Stomach (tissue), 9 donors: ENCODE results near the gene APOL3. TPM values are rescaled to one million over a fixed set of nuclear protein-coding genes. Genes with fewer than 3 reads are reported as not detected.

ENCODE experiments used
- DNase-seq, 2 donors: peaks; one replicate each; pipeline versions ENCODE4 v3.0.0 to v3.0.0-alpha.2; 2013 to 2019
- H3K27ac ChIP-seq, 5 donors: fragments of 200-600 bp in 4 of 5; sonication (generic) in 4 of 5; one replicate each; pipeline ENCODE4 v1.5.1; 2013 to 2019; ENCODE audit warnings: mild to moderate bottlenecking in 1 of 5, moderate library complexity in 1 of 5
- H3K27me3 ChIP-seq, 3 donors: fragments of 200-600 bp; sonication (generic); one replicate each; pipeline ENCODE4 v1.5.1; 2017 to 2019; ENCODE audit warnings: mixed run types in 1 of 3
- H3K36me3 ChIP-seq, 4 donors: fragments of 200-600 bp; sonication (generic); 1 replicate in 3 of 4; 2 replicates in 1 of 4; pipeline ENCODE4 v1.5.1; 2016 to 2019
- H3K4me1 ChIP-seq, 4 donors: fragments of 200-600 bp; sonication (generic); one replicate each; pipeline ENCODE4 v1.5.1; 2016 to 2019
- H3K4me3 ChIP-seq, 4 donors: fragments of 200-600 bp; sonication (generic) in 3 of 4; one replicate each; pipeline ENCODE4 v1.5.1; 2016 to 2019; ENCODE audit warnings: mild to moderate bottlenecking in 1 of 4
- H3K9me3 ChIP-seq, 4 donors: fragments of 200-600 bp; sonication (generic); one replicate each; pipeline ENCODE4 v1.5.1; 2016 to 2019
- EP300 ChIP-seq: sonication (generic); formaldehyde crosslinking; IDR thresholded peaks from one replicate; pipeline ENCODE4 v1.6.1; 2017; ENCODE audit warnings: antibody characterized with exemption
- POLR2A ChIP-seq, 4 donors: fragments of 450-650 bp; IDR thresholded peaks; one replicate each; pipeline ENCODE4 v1.6.1; 2016; ENCODE audit warnings: antibody characterized with exemption in 4 of 4, control low read depth in 2 of 4, mild to moderate bottlenecking in 1 of 4, moderate library complexity in 1 of 4
- POLR2AphosphoS5 ChIP-seq, 3 donors: sonication (generic); formaldehyde crosslinking; IDR thresholded peaks; one replicate each; pipeline ENCODE4 v1.6.1; 2016; ENCODE audit warnings: antibody characterized with exemption in 3 of 3
- WGBS, 5 donors: extraction: QIAGEN DNeasy Blood & Tissue Kit in 3 of 5; methylation state at CpG; one replicate each; pipeline versions ENCODE4 v1.1.5 to v1.1.7; 2013 to 2018; 5-methylcytosine and 5-hydroxymethylcytosine counted together
- intact Hi-C: fragments of 100-400 bp; cut with DNase I; formaldehyde crosslinking; loops from one replicate; pipeline ENCODE4 v1.15.1; 2023; ENCODE audit warnings: low total_unique reads
- polyA plus RNA-seq, 3 donors: library from polyadenylated mRNA; stranded (reverse); fragments of 200-250 nt; gene quantifications; one replicate each; pipeline ENCODE4 v1.2.3, GENCODE V29; 2013
- total RNA-seq, 5 donors: library from RNA; depleted of rRNA; stranded (reverse); fragments of >200 nt; gene quantifications; one replicate each; pipeline versions ENCODE4 v1.1.0 to v1.2.3, GENCODE V29; 2014 to 2016
- TF ChIP-seq, protein P1 (sequence below), 7 experiments: fragments of 450-650 bp in 4 of 7; fragments of 200-600 bp in 3 of 7; sonication (generic) in 3 of 7; IDR thresholded peaks; one replicate each; pipeline ENCODE4 v1.5.1; 2016 to 2019; ENCODE audit warnings: antibody characterized with exemption in 7 of 7, control low read depth in 2 of 7, mild to moderate bottlenecking in 1 of 7
- donor health status: healthy with polysubstance abuse.
- donor health status: Bipolar disorder and iron deficiency.
- donor health status: healthy.

The APOL3 gene
- total and polyA plus RNA-seq, 8 donors: 2.9 to 29.9 (median 15.6) TPM; not detected in 1

DNA sequence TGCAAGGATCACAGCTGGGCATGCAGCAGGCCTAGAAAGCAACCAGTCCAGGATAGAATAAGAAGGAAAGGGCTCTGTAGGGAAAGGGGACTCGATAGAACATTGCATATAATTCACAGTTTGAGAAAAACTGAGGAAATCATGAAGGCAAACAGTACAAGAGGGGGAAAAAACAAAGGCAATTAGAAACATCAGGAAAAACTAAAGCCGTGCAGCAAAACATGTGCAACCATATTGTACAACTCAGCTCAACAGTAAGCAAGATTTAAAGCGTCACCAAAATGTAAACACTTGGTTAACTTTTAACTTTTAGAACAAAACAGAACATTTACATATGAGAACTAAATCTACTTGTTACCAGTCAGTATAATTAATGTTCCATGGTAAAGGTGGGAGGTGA lies 8.5 kb downstream of the APOL3 start:
- Histone ChIP-seq H3K9me3 (no peaks in the 10 kb centered on the region), H3K4me3 (no peak overlapping the region), H3K36me3 (peaks cover 0 to 28% (median 15%) of the 10 kb centered on the region in 4 donors), H3K27me3 (no peaks in the 10 kb centered on the region), H3K27ac (peak overlapping the region in 2 of 5 donors; percentile 38 to 86), H3K4me1 (peaks cover 39 to 86% (median 58%) of the 10 kb centered on the region in 4 donors)
- 54 to 70% (median 68%) methylated on average over 3 of the region's 3 CpGs for WGBS, 5 donors
- TF ChIP-seq POLR2AphosphoS5 (IDR thresholded peaks at IDR 0.05) (no peak), EP300 (no peak), POLR2A (IDR thresholded peaks at IDR 0.05) (no peak)
- TF ChIP-seq, protein P1, sequence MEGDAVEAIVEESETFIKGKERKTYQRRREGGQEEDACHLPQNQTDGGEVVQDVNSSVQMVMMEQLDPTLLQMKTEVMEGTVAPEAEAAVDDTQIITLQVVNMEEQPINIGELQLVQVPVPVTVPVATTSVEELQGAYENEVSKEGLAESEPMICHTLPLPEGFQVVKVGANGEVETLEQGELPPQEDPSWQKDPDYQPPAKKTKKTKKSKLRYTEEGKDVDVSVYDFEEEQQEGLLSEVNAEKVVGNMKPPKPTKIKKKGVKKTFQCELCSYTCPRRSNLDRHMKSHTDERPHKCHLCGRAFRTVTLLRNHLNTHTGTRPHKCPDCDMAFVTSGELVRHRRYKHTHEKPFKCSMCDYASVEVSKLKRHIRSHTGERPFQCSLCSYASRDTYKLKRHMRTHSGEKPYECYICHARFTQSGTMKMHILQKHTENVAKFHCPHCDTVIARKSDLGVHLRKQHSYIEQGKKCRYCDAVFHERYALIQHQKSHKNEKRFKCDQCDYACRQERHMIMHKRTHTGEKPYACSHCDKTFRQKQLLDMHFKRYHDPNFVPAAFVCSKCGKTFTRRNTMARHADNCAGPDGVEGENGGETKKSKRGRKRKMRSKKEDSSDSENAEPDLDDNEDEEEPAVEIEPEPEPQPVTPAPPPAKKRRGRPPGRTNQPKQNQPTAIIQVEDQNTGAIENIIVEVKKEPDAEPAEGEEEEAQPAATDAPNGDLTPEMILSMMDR (IDR thresholded peaks at IDR 0.05): no peak
- intact Hi-C loops: no loop called here
- DNase-seq: no peak

DNA sequence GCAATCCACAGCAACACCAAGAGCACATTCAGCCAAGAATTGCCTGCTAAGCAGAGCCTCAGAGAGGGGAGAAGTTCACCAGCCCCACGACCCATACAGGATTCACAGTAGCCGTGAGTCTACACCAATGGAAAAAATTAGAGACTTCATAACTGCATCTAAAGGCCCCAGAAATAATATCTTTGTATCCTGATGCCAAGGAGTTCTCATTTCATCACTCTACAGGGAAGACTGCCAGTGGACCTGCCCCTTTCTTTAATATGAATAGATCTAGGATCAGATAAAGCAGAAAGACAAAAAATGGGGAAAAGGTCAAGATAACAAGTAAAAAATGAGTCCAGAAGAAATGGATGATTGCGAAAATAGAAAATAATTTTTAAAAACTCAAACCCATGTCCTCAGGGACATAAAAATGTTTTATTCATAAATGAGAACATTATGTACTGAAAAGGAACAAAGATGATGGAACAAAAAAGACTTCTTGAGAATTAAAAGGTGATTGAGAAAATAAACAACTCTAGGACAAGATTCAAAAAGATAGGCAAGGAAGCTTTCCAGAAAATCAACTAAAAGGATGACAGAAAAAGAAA lies 9.5 kb downstream of the APOL3 start:
- 72 to 89% (median 85%) methylated on average over 3 of the region's 3 CpGs for WGBS, 5 donors

DNA sequence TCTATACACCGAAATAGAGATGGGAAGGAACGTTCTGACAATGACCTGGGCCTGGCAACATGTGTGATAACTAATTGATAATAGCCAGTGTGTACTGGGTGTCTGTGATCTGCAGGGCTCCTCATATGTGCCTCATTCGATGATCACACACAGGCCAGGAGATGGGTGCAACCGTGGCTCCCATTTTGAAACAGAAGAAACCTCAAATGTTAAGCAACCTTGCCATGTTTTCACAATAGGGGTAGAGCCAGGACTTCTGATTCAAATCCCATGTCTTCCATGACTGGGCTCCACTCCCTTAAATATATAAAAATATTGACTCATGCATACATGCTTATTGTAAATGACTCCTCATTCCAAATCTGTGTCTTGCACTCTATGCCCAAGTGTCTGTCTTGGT lies 11.1 kb downstream of the APOL3 start:
- intact Hi-C loops: loop anchor here (5.0 kb wide), 1 partner anchor 33 kb away; no protein-coding TSS in a partner anchor
- Histone ChIP-seq H3K9me3 (no peaks in the 10 kb centered on the region), H3K4me1 (peaks cover 20 to 73% (median 40%) of the 10 kb centered on the region in 4 donors), H3K36me3 (peaks cover 0 to 35% (median 15%) of the 10 kb centered on the region in 4 donors), H3K27ac (peak overlapping the region in 2 of 5 donors; percentile 9 to 13), H3K4me3 (no peak overlapping the region), H3K27me3 (no peaks in the 10 kb centered on the region)
- TF ChIP-seq, protein P1 (IDR thresholded peaks at IDR 0.05): no peak
- TF ChIP-seq POLR2A (IDR thresholded peaks at IDR 0.05): no peak
- no peak for TF ChIP-seq EP300
- no peak for TF ChIP-seq POLR2AphosphoS5 (IDR thresholded peaks at IDR 0.05)
- no peak for DNase-seq
- 67 to 87% (median 76%) methylated on average over 4 of the region's 4 CpGs for WGBS, 5 donors

More for the DNA sequence above, 9.5 kb downstream of the APOL3 start:
- no peaks in the 10 kb centered on the region for H3K27me3 ChIP-seq
- H3K36me3 ChIP-seq: peaks cover 0 to 32% (median 15%) of the 10 kb centered on the region in 4 donors
- peaks cover 33 to 82% (median 50%) of the 10 kb centered on the region in 4 donors for H3K4me1 ChIP-seq
- H3K27ac ChIP-seq: peak overlapping the region in 4 of 5 donors; percentile 38 to 70 (median 46)
- intact Hi-C loops: no loop called here
- DNase-seq: no peak
- H3K4me3 ChIP-seq: no peak overlapping the region
- TF ChIP-seq EP300 (no peak), POLR2AphosphoS5 (IDR thresholded peaks at IDR 0.05) (no peak), POLR2A (IDR thresholded peaks at IDR 0.05) (no peak)
- TF ChIP-seq, protein P1 (IDR thresholded peaks at IDR 0.05): no peak
- no peaks in the 10 kb centered on the region for H3K9me3 ChIP-seq

DNA sequence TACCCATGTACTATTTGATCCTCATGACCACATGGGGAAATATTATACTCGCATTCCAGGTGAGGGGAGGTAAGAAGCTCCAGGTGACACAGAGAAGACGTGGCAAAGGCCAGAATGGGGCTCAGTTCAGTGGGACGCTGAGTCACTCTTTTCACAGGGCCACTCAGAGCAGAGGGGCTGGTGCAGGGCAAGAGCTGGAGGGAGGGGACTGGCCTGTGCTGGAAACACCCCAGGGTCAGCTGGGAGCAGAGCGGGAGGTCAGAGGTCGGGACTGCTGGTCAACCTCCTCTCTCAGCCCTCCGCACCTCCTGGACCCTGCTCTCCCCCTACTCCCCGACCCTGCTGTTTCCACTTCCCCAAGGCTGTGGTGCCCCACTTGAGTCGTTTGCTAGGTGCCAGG lies 12.1 kb downstream of the APOL3 start:
- WGBS, 5 donors: 84 to 96% (median 90%) methylated on average over 7 to 8 of the region's 8 CpGs
- peak in 1 of 2 donors; percentile 1 for DNase-seq

More for the DNA sequence above, 12.1 kb downstream of the APOL3 start:
- H3K4me3 ChIP-seq: no peak overlapping the region
- H3K9me3 ChIP-seq: no peaks in the 10 kb centered on the region
- no peaks in the 10 kb centered on the region for H3K27me3 ChIP-seq
- peaks cover 0 to 45% (median 20%) of the 10 kb centered on the region in 4 donors for H3K36me3 ChIP-seq
- H3K27ac ChIP-seq: no peak overlapping the region
- intact Hi-C loops: loop anchor here (5.0 kb wide), 1 partner anchor 34 kb away; no protein-coding TSS in a partner anchor
- H3K4me1 ChIP-seq: peaks cover 9 to 63% (median 32%) of the 10 kb centered on the region in 4 donors
- TF ChIP-seq, protein P1 (IDR thresholded peaks at IDR 0.05): no peak
- no peak for TF ChIP-seq EP300
- TF ChIP-seq POLR2AphosphoS5 (IDR thresholded peaks at IDR 0.05): no peak
- TF ChIP-seq POLR2A (IDR thresholded peaks at IDR 0.05): no peak
